A549 (cell line): ENCODE results near the gene PLK5.

Experiments
- BHLHE40 ChIP-seq: IDR thresholded peaks from 2 replicates; pipeline ENCODE4 v1.6.1; 2012; ENCODE audit warnings: low read depth, low read length, inconsistent platforms
- CEBPB ChIP-seq, 2 experiments: fragments of >200 bp in 1 of 2; sonication (Bioruptor Twin) in 1 of 2; formaldehyde crosslinking in 1 of 2; IDR thresholded peaks; 2 replicates each; pipeline ENCODE4 v1.6.1; 2012 to 2016
- CHD2 ChIP-seq: fragments of 150-350 bp; IDR thresholded peaks from 2 replicates; pipeline ENCODE4 v1.6.1; 2014; ENCODE audit warnings: low read length; ENCODE audit not compliant: partially characterized antibody
- CTCF ChIP-seq: fragments of >200 bp; sonication (Bioruptor Twin); formaldehyde crosslinking; IDR thresholded peaks from 3 replicates; pipeline ENCODE4 v1.5.1; 2016
- HEYL ChIP-seq: fragments of 250-450 bp; sonication (Bioruptor Pico); IDR thresholded peaks from 2 replicates; pipeline ENCODE4 v1.8.0; 2021; ENCODE audit warnings: mild to moderate bottlenecking, moderate library complexity
- HOXB5 ChIP-seq: fragments of 250-450 bp; sonication (Bioruptor Pico); IDR thresholded peaks from 2 replicates; pipeline ENCODE4 v1.5.0; 2020; ENCODE audit warnings: mild to moderate bottlenecking, moderate library complexity
- MAFK ChIP-seq: fragments of 450-650 bp; IDR thresholded peaks from 2 replicates; pipeline ENCODE4 v1.6.1; 2014; ENCODE audit not compliant: partially characterized antibody
- MYC ChIP-seq: IDR thresholded peaks from 2 replicates; pipeline ENCODE4 v1.6.1; 2012; ENCODE audit warnings: mild to moderate bottlenecking, inconsistent platforms, low read length, improper control_type of control experiment, borderline replicate concordance
- POLR2A ChIP-seq: IDR thresholded peaks from 2 replicates; pipeline ENCODE4 v1.6.1; 2012; ENCODE audit warnings: mild to moderate bottlenecking, low read length
- REST ChIP-seq: fragments of 200-600 bp; sonication (generic); IDR thresholded peaks from 2 replicates; pipeline ENCODE4 v1.6.1; 2016; ENCODE audit warnings: antibody characterized with exemption, mild to moderate bottlenecking, moderate library complexity
- ZC3H11A ChIP-seq: fragments of 450-650 bp; IDR thresholded peaks from 2 replicates; pipeline ENCODE4 v1.6.1; 2014; ENCODE audit warnings: antibody characterized with exemption, mild to moderate bottlenecking

- no peak for TF ChIP-seq REST
- TF ChIP-seq HEYL (CRISPR knock-in tag), result no peak
- TF ChIP-seq HOXB5 (CRISPR knock-in tag), result no peak
- TF ChIP-seq POLR2A, result no peak
- no peak for TF ChIP-seq CTCF
- TF ChIP-seq MYC, result no peak
- TF ChIP-seq BHLHE40, result no peak
- no peak for TF ChIP-seq ZC3H11A
- TF ChIP-seq MAFK, result no peak
- no peak for TF ChIP-seq CEBPB (IDR thresholded peaks at IDR 0.05)
- no peak for TF ChIP-seq CHD2
Observed at GRCh38 chr19:1474765-1475351, 49.0 kb upstream of the PLK5 start.
